NCI-H2227 treated with DMSO at 0.1 percent for 48 hours (cell line): ENCODE measurements around the gene MBD3L5.
"Not testable (repeated sequence)": the region's sequence is repeated elsewhere in the genome, so short reads cannot be mapped to it uniquely, and the experiment has no call there.

Source experiments
- DNase-seq: peaks from one replicate; lab custom pipeline; 2025; lab: John Stamatoyannopoulos, UW

MBD3L5 gene

DNA sequence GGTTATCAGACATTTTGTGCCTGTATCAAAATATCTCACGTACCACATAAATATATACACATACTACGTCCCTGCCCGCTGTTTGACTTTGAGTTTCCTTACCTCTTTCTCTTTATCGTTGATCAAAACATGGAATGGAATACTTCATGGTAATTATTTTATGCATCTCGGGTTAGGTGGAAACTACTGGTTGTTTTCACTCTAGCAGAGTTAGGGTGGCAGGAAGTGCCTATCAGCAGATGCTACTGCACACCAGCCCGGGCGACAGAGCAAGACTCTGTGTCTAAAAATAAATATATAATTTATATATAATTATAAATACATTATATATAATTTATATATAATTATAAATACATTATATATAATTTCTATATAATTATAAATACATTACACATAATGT, 22.5 kb downstream of the MBD3L5 start:
- DNase-seq = not testable (repeated sequence)

DNA sequence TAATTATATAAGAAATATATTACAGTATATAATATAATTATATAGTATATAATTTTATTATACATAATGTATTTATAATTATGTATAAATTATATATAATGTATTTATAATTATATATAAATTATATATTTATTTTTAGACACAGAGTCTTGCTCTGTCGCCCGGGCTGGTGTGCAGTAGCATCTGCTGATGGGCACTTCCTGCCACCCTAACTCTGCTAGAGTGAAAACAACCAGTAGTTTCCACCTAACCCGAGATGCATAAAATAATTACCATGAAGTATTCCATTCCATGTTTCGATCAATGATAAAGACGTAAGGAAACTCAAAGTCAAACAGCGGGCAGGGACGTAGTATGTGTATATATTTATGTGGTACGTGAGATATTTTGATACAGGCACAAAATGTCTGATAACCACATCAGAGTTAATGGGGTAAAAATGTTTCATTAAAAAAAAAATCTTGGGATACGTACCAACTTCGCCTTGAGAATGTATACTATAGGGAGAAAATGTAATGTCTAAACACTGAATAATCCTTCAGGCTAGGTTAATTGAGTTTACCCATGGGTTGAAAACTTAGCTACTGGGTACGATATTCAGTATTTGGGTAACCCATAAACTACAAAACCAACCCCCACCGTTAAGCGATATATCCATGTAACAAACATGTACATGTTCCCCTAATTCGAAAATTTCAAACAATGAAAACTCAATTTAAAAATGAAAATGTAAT, 24.4 kb downstream of the MBD3L5 start:
- DNase-seq = not testable (repeated sequence)

DNA sequence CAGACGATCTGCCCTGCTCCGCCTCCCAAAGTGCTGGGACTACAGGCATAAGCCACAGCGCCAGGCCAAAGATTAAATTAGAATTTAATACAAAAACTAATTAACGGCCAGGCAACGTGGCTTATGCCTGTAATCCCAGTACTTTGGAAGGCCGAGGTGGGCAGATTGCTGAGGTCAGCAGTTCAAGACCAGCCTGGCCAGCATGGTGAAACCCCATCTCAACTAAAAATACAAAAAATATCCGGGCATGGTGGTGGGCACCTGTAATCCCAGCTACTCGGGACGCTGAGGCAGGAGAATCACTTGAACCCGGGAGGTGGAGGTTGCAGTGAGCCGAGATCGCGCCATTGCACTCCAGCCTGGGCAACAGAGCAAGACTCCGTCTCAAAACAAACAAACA, 25.3 kb downstream of the MBD3L5 start:
- not testable (repeated sequence) for DNase-seq

DNA sequence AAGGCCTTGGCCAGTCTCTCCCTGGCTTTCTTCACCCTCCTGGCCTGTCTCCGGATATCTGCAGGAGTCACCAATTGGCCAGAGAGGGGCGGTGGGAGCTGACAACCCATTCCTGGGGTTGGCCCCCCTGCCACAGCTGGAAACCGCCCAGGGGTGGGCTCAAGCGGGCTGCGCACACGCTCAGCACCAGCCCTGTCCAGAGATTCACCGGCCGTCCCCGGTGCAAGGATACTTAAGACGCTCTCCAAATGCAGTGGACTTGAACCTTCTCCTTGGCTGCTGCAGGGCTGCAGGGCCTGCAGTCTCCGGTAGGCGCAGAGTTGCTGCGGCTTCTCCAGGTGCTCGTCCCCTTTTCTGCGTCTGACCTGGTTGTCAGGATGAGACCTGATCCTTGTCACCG, 26.0 kb downstream of the MBD3L5 start:
- DNase-seq = not testable (repeated sequence)

DNA sequence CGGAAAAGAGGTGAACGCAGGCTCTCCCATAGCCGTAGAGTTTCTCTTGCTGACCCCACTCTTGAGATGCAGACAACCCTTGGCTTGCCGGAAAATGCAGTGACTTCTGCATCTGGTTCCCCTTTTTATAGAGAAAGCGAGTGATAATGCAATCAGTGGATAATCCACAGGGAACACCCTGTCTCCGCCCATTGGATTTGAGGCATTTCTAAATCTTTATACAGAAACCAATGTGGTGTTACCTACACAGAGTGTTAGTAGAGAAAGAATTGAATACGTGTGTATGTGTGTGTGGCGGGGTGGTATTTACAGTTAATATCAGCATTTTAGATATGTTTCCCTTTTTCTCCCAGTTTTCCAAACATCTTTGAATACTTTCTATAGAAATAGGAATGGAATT, 28.2 kb downstream of the MBD3L5 start, which contains the start of gene MBD3L3:
Gene MBD3L3 (minus strand): TSS at position 101 of the 400 bp plus-strand sequence. CDS start 71 bp downstream, at position 30.
- DNase-seq = not testable (repeated sequence)

DNA sequence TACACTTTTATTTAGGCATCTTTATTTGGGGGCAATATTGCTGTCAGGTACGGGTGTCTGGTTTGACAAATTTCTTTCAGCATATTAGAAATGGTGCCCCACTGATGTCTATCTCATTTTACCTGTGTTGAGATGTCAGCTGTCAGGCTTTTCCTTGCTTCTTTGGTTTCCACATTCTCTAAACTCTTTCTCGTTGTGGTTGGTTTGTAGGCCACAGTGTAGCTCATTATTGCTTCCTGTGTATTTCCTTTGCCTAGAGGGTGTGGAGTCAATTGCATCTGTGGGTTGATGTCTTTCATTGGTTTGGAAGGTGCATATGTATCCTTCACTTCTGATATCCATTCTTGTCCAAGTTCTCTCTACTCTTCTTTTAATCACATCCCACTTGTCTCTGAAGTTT, 29.6 kb downstream of the MBD3L5 start:
- DNase-seq = not testable (repeated sequence)

DNA sequence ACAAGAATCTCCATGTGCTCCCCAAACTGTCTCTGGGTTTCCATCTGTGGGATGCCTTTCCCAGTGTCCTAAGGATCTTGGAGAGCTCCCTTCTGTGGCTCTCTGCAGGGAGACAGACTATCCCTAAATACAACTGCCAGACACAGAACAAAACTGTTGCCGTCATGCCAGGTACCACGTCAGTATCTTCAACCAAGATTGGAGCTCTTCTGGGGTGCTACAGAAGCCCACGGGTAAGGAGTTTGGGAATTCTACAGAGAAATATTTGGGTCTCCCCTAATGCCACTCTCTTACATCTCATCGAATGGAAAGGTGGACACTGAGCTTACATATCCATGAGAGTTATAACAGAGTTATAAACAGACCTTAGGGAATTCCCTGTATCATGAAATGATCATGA, 33.0 kb downstream of the MBD3L5 start:
- DNase-seq = no peak

DNA sequence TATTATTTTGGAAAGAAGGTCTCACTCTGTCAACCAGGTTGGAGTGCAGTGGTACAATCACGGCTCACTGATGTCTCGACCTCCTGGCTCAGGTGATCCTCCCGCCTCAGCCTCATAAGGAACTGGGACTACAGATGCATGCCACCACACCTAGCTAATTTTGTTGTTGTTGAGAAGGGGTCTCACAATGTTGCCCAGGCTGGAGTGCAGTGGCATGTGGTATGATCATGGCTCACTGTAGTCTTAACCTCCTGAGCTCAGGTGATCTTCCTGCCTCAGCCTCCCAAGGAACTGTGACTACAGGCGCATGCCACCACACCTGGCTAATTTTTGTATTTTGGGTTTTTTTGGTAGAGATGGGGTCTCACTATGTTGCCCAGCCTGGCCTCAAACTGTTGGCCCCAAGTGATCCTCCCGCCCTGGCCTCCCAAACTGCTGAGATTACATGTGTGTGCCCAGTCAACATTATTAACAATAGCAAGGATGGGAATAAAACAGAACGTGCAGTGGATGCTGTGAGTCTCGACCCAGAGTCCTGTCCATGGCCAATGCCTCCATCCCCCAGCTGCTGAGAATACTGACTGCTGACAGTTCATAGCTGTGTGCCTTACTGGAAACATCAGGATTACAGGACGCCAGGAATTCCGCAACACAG, 33.5 kb downstream of the MBD3L5 start:
- no peak for DNase-seq

DNA sequence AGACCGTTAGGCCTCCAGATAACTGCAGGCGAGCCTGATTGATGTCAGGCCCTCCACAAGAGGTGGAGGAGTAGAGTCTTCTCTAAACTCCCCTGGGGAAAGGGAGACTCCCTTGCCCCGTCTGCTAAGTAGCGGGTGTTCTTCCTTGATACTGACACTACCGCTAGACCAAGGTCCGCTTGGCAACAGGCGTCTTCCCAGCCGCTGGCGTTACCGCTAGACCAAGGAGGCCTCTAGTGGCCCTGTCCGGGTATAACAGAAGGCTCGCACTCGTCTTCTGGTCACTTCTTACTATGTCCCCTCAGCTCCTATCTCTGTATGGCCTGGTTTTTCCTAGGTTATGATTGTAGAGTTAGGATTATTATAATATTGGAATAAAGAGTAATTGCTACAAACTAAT, 36.7 kb downstream of the MBD3L5 start:
- DNase-seq = not testable (repeated sequence)

DNA sequence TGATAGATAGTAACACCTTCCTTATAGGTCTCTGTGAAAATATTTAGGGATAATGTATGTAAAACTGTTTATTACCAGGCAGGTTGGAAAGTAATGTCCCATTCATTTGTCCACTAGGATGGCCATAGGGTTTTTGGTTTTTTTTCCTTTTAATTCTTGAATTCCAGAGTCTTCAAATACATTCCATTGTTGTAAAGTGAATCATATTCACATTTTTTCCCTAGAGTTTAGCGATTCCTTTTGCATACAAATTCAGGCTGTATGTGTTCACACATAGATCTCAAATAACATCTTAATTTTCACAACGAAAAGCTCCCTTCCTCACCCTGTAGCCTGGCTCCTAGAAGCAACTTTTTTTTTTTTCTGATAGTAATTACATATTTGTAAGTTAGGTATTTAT, 37.3 kb downstream of the MBD3L5 start:
- no peak for DNase-seq

DNA sequence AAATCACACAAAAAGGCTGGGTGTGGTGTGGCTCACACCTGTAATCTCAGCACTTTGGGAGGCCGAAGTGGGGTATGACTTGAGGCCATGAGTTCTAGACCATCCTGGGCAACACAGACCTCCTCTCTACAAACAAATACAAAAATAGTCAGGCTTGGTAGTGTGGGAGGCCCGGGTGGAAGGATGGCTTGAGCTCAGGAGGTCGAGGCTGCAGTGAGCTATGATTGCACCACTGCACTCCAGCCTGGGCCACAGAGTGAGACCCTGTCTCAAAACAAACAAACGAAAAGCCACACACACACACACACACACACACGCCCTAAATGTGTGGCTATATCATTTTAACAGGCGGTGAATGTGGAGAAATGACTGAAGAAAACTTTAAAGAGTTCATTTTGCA, 38.2 kb downstream of the MBD3L5 start:
- no peak for DNase-seq

DNA sequence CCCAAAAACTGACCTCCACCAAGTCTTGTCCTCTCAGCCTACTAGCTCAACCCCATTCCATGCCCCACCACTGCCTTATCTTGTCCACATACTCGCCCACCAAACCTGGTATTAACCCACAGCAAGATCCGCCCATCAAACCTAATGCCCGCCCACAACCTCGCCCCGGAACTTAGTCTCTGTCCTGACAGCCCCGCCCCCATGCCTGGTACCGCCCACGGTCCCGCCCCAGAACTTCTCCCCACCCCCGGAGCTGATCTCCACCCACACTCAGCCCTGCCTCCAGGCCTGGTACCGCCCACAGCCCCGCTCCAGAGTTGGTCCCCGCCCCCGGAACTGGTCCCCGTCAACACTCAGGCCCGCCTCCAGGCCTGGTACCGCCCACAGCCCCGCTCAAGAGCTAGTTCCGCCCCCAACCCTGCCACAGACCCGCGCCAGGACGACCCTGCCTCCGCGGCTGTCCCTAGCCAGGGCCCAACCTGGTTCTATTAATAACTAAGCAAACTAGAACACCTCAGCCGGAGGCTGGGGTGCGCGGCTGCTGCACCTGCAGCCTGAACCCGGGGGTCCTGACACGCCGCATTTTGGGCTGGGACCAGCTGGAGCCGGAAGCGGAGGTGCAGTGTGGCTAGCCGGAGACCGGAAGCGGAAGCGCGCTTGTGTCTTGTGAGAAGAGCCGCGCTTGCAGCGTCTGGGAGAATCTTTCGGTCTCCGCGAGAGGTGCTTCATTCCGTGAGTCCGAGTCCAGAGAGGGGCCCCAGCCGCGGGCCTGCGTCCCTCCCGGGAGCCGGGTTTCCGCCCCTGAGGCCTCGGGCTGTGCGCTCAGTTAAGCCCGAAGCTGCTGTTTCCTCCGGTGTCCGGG, 38.9 kb downstream of the MBD3L5 start, which contains the start of gene ZNF557:
Gene ZNF557 (plus strand): TSS at position 662 of the 862 bp plus-strand sequence. CDS start 5,372 bp downstream, outside the sequence.
- DNase-seq = peak; percentile 85

DNA sequence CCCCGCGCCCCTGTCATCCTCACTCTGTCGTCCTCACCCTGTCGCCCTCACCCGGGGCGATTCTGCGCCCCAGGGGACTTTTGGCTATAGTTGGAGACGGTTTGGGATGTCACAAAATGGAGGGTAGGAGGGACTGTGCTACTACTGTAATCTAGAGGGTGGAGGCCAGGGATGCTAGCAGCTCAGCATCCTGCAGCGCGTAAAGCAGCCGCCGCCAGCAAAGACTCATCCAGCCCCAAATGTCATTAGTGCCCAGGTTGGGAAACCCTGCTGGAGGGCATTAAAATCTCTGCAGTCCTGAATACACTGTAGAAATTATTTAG, 39.5 kb downstream of the MBD3L5 start:
- DNase-seq = no peak

DNA sequence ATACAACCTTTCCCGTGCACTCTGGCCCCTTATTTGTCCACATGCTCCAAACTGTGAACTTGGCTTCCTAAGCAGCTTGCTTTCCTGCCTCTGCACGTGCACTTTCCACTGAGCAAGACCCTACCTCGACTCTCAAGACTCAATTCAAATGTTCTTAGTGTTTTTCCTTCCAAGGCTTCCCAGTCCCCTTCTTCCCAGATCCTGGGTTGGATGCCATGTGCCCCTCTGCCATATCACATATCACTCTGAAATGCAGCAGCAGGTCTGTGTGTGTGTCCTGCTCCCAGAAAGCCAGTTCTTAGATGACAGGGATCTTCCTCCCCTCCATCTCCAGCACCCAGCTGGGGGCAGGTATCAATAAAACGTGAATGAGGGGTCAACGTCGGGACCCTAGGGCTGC, 42.2 kb downstream of the MBD3L5 start:
- no peak for DNase-seq

DNA sequence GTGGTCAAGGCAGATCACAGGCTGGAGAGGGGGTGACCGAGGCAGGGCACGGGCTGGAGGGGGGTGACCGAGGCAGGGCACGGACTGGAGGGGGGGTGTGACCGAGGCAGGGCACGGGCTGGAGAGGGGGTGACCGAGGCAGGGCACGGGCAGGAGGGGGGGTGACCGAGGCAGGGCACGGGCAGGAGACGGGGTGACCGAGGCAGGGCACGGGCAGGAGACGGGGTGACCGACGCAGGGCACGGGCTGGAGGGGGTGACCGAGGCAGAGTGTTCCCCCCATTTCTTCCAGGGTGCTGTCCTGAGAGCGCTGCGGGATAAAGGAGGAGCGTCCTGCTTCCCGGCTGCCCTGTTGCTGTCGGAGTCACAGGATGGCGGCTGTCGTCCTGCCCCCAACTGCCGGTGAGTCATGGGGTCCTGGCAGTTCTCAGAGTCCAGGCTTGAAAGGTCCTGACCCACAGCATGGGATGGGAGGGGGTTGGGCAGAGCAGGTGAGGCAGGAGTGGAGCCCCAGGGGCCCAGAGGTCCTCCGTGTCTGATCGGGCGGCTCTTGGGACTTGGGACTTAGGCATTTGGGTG, 44.4 kb downstream of the MBD3L5 start:
- DNase-seq = no peak

DNA sequence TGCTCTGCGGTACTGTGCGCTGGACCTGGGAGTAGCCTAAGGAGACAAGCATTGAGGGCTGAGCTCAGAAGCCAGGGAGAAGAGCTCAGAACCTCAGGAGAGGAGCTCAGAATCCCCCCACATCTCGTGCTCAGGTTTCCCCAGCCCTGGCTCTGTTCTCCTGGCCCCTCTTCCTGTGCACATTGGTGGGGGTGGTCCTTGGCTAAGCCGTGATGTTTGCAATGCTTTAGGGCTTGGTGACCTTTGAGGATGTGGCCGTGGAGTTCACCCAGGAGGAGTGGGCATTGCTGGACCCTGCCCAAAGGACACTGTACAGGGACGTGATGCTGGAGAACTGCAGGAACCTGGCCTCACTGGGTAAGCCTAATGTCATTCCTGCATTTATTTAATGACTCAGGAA, 45.8 kb downstream of the MBD3L5 start:
- DNase-seq = no peak

DNA sequence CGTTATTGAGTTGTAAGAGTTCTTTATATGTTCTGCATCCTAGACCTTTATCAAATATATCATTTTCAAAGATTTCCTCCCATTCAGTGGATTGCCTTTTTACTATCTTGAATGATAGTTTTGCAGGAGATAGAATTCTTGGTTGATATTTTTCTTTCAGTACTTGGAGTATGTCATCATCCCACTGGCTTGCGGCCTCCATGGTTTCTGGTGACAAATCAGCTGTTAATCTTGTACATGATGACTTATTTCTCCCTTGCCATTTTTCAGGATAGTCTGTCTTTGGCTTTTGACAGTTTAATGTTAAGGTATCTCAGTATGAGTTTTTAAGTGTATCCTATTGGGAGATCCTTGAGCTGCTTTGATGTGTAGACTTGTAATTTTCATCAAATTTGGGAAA, 47.6 kb downstream of the MBD3L5 start:
- DNase-seq = no peak
